Naive B cell (primary cell): ENCODE data around the gene VSTM2L. TPM values are rescaled to one million over a fixed set of nuclear protein-coding genes. Genes with fewer than 3 reads are reported as not detected.
A peak's percentile ranks its signal among the peaks of the same experiment; 100 is the strongest.

ENCODE experiments used
- ATAC-seq, 2 donors: fragments of 150-1000 bp; cut with Tn5 transposase; 2 replicates each; pipeline ENCODE4 v1.10.0; 2021; ENCODE audit warnings: low read depth in 2 of 2, mild to moderate bottlenecking in 2 of 2, moderate library complexity in 2 of 2
- DNase-seq: peaks from one replicate; pipeline ENCODE4 v3.0.0; 2022
- H3K27ac Mint-ChIP-seq, 6 donors: one replicate each; pipeline ENCODE4 v1.8.0; 2020 to 2022; ENCODE audit warnings: mild to moderate bottlenecking in 6 of 6, mixed read lengths in 6 of 6, moderate library complexity in 5 of 6, inconsistent platforms in 2 of 6
- H3K27me3 Mint-ChIP-seq, 3 donors: one replicate each; pipeline ENCODE4 v1.8.0; 2021 to 2022; ENCODE audit warnings: mixed read lengths in 3 of 3, mild to moderate bottlenecking in 1 of 3
- H3K36me3 Mint-ChIP-seq, 2 donors: one replicate each; pipeline ENCODE4 v1.8.0; 2020 to 2022; ENCODE audit warnings: mixed read lengths in 2 of 2, inconsistent platforms in 1 of 2, mild to moderate bottlenecking in 1 of 2
- H3K4me1 Mint-ChIP-seq, 3 donors: one replicate each; pipeline ENCODE4 v1.8.0; 2020 to 2022; ENCODE audit warnings: mixed read lengths in 3 of 3, inconsistent platforms in 1 of 3, mild to moderate bottlenecking in 1 of 3, moderate library complexity in 1 of 3
- H3K4me3 Mint-ChIP-seq, 8 donors: one replicate each; pipeline ENCODE4 v1.8.0; 2020 to 2022; ENCODE audit warnings: mild to moderate bottlenecking in 8 of 8, mixed read lengths in 8 of 8, moderate library complexity in 8 of 8, inconsistent platforms in 2 of 8
- H3K9me3 Mint-ChIP-seq, 7 donors: one replicate each; pipeline ENCODE4 v1.8.0; 2020 to 2022; ENCODE audit warnings: mixed read lengths in 7 of 7, mild to moderate bottlenecking in 5 of 7, inconsistent platforms in 2 of 7, moderate library complexity in 1 of 7
- polyA plus RNA-seq, 6 donors: library from polyadenylated mRNA; unstranded; fragments of 300-500 nt; fragmentation: Illumina TruSeq; gene quantifications; one replicate each; pipeline ENCODE4 v1.2.3, GENCODE V29; 2021; ENCODE audit warnings: low read depth in 6 of 6

VSTM2L gene
- polyA plus RNA-seq, 6 donors from 2014 or later, result not detected

GRCh38 chr20:37882961-37883712, 19.8 kb upstream of the VSTM2L start:
- H3K36me3 Mint-ChIP-seq, result no peaks in the 10 kb centered on the region
- no peaks in the 10 kb centered on the region for H3K4me1 Mint-ChIP-seq
- peaks cover 5 to 9% (median 8%) of the 10 kb centered on the region in 3 donors for H3K27me3 Mint-ChIP-seq
- ATAC-seq, result no peak
- H3K27ac Mint-ChIP-seq, result peak overlapping the region in 1 of 6 donors; percentile 42
- no peak overlapping the region for H3K4me3 Mint-ChIP-seq
- H3K9me3 Mint-ChIP-seq, result no peaks in the 10 kb centered on the region
- no peak for DNase-seq

GRCh38 chr20:37885042-37885441, 17.9 kb upstream of the VSTM2L start:
- no peak for ATAC-seq
- H3K4me3 Mint-ChIP-seq, result no peak overlapping the region
- peak overlapping the region in 1 of 6 donors; percentile 27 for H3K27ac Mint-ChIP-seq
- DNase-seq, result no peak
- peaks cover 0 to 1% (median 0%) of the 10 kb centered on the region in 3 donors for H3K4me1 Mint-ChIP-seq
- H3K36me3 Mint-ChIP-seq, result no peaks in the 10 kb centered on the region
- peaks cover 5 to 9% (median 8%) of the 10 kb centered on the region in 3 donors for H3K27me3 Mint-ChIP-seq
- H3K9me3 Mint-ChIP-seq, result no peaks in the 10 kb centered on the region

GRCh38 chr20:37885593-37886503, 17.1 kb upstream of the VSTM2L start:
- no peak for DNase-seq
- no peak overlapping the region for H3K27ac Mint-ChIP-seq
- no peaks in the 10 kb centered on the region for H3K36me3 Mint-ChIP-seq
- peak overlapping the region in 1 of 8 donors; percentile 66 for H3K4me3 Mint-ChIP-seq
- H3K27me3 Mint-ChIP-seq, result peaks cover 5 to 9% (median 8%) of the 10 kb centered on the region in 3 donors
- ATAC-seq, result no peak
- no peaks in the 10 kb centered on the region for H3K9me3 Mint-ChIP-seq
- peaks cover 0 to 2% (median 0%) of the 10 kb centered on the region in 3 donors for H3K4me1 Mint-ChIP-seq

GRCh38 chr20:37886851-37887297, 16.1 kb upstream of the VSTM2L start:
- H3K36me3 Mint-ChIP-seq, result no peaks in the 10 kb centered on the region
- H3K4me1 Mint-ChIP-seq, result peaks cover 5% of the 10 kb centered on the region in 3 donors
- H3K4me3 Mint-ChIP-seq, result no peak overlapping the region
- DNase-seq, result no peak
- H3K27ac Mint-ChIP-seq, result peak overlapping the region in 1 of 6 donors; percentile 30
- no peak for ATAC-seq
- peaks cover 0 to 9% (median 8%) of the 10 kb centered on the region in 3 donors for H3K27me3 Mint-ChIP-seq
- no peaks in the 10 kb centered on the region for H3K9me3 Mint-ChIP-seq

- no peak for DNase-seq
- H3K4me3 Mint-ChIP-seq, result no peak overlapping the region
- peaks cover 0 to 9% (median 8%) of the 10 kb centered on the region in 3 donors for H3K27me3 Mint-ChIP-seq
- ATAC-seq, result no peak
- H3K36me3 Mint-ChIP-seq, result no peaks in the 10 kb centered on the region
- H3K27ac Mint-ChIP-seq, result no peak overlapping the region
- peaks cover 0 to 4% (median 0%) of the 10 kb centered on the region in 7 donors for H3K9me3 Mint-ChIP-seq
- peaks cover 5 to 10% (median 9%) of the 10 kb centered on the region in 3 donors for H3K4me1 Mint-ChIP-seq
Observed at GRCh38 chr20:37888641-37889040, 14.3 kb upstream of the VSTM2L start.

GRCh38 chr20:37890108-37890507, 12.8 kb upstream of the VSTM2L start:
- no peak overlapping the region for H3K4me3 Mint-ChIP-seq
- H3K4me1 Mint-ChIP-seq, result peaks cover 5 to 11% (median 10%) of the 10 kb centered on the region in 3 donors
- DNase-seq (no peak), ATAC-seq (no peak)
- no peaks in the 10 kb centered on the region for H3K36me3 Mint-ChIP-seq
- H3K27ac Mint-ChIP-seq, result peak overlapping the region in 1 of 6 donors; percentile 37
- peaks cover 0 to 8% (median 0%) of the 10 kb centered on the region in 7 donors for H3K9me3 Mint-ChIP-seq
- H3K27me3 Mint-ChIP-seq, result peaks cover 0 to 9% (median 8%) of the 10 kb centered on the region in 3 donors

- Mint-ChIP-seq H3K4me1 (peaks cover 5 to 11% (median 10%) of the 10 kb centered on the region in 3 donors), H3K27me3 (peaks cover 0 to 9% (median 8%) of the 10 kb centered on the region in 3 donors), H3K27ac (no peak overlapping the region), H3K9me3 (peaks cover 0 to 8% (median 0%) of the 10 kb centered on the region in 7 donors), H3K36me3 (no peaks in the 10 kb centered on the region), H3K4me3 (no peak overlapping the region)
- ATAC-seq, result no peak
- no peak for DNase-seq
Observed at GRCh38 chr20:37890643-37891042, 12.3 kb upstream of the VSTM2L start.

- peak overlapping the region in 1 of 6 donors; percentile 72 for H3K27ac Mint-ChIP-seq
- ATAC-seq (no peak), DNase-seq (no peak)
- H3K27me3 Mint-ChIP-seq, result peaks cover 0 to 9% (median 8%) of the 10 kb centered on the region in 3 donors
- peaks cover 5 to 11% (median 10%) of the 10 kb centered on the region in 3 donors for H3K4me1 Mint-ChIP-seq
- no peaks in the 10 kb centered on the region for H3K36me3 Mint-ChIP-seq
- peaks cover 0 to 8% (median 0%) of the 10 kb centered on the region in 7 donors for H3K9me3 Mint-ChIP-seq
- no peak overlapping the region for H3K4me3 Mint-ChIP-seq
Observed at GRCh38 chr20:37892001-37892400, 10.9 kb upstream of the VSTM2L start.

- peaks cover 5 to 11% (median 10%) of the 10 kb centered on the region in 3 donors for H3K4me1 Mint-ChIP-seq
- DNase-seq (no peak), ATAC-seq (no peak)
- peak overlapping the region in 1 of 6 donors; percentile 81 for H3K27ac Mint-ChIP-seq
- no peaks in the 10 kb centered on the region for H3K27me3 Mint-ChIP-seq
- H3K9me3 Mint-ChIP-seq, result peaks cover 0 to 8% (median 0%) of the 10 kb centered on the region in 7 donors
- H3K4me3 Mint-ChIP-seq, result peak overlapping the region in 1 of 8 donors; percentile 11
- H3K36me3 Mint-ChIP-seq, result no peaks in the 10 kb centered on the region
Observed at GRCh38 chr20:37893566-37894241, 9.2 kb upstream of the VSTM2L start.

- Mint-ChIP-seq H3K27ac (no peak overlapping the region), H3K4me3 (no peak overlapping the region), H3K9me3 (peaks cover 0 to 8% (median 0%) of the 10 kb centered on the region in 7 donors), H3K27me3 (peaks cover 0 to 6% (median 5%) of the 10 kb centered on the region in 3 donors), H3K4me1 (peaks cover 5 to 11% (median 10%) of the 10 kb centered on the region in 3 donors), H3K36me3 (no peaks in the 10 kb centered on the region)
- ATAC-seq (no peak), DNase-seq (no peak)
Observed at GRCh38 chr20:37894454-37894853, 8.5 kb upstream of the VSTM2L start.

GRCh38 chr20:37895166-37895565, 7.8 kb upstream of the VSTM2L start:
- H3K4me3 Mint-ChIP-seq, result no peak overlapping the region
- no peaks in the 10 kb centered on the region for H3K36me3 Mint-ChIP-seq
- peak overlapping the region in 1 of 6 donors; percentile 13 for H3K27ac Mint-ChIP-seq
- peaks cover 5 to 10% (median 9%) of the 10 kb centered on the region in 3 donors for H3K4me1 Mint-ChIP-seq
- DNase-seq (no peak), ATAC-seq (no peak)
- peaks cover 0 to 13% (median 12%) of the 10 kb centered on the region in 3 donors for H3K27me3 Mint-ChIP-seq
- H3K9me3 Mint-ChIP-seq, result peaks cover 0 to 8% (median 0%) of the 10 kb centered on the region in 7 donors

GRCh38 chr20:37896932-37897548, 5.9 kb upstream of the VSTM2L start:
- H3K27me3 Mint-ChIP-seq, result peaks cover 10 to 30% (median 28%) of the 10 kb centered on the region in 3 donors
- H3K4me3 Mint-ChIP-seq, result no peak overlapping the region
- no peak for ATAC-seq
- peaks cover 0 to 13% (median 0%) of the 10 kb centered on the region in 7 donors for H3K9me3 Mint-ChIP-seq
- peaks cover 0 to 8% of the 10 kb centered on the region in 2 donors for H3K36me3 Mint-ChIP-seq
- no peak overlapping the region for H3K27ac Mint-ChIP-seq
- peaks cover 1 to 14% (median 13%) of the 10 kb centered on the region in 3 donors for H3K4me1 Mint-ChIP-seq
- DNase-seq, result no peak
